CD14-positive monocyte (primary cell): ENCODE measurements around the gene PYGL. TPM values are rescaled to one million over a fixed set of nuclear protein-coding genes. Genes with fewer than 3 reads are reported as not detected.
"Not testable (repeated sequence)": the region's sequence is repeated elsewhere in the genome, so short reads cannot be mapped to it uniquely, and the experiment has no call there.

Experiments used
- DNase-seq, 3 donors: peaks; one replicate each; pipeline ENCODE4 v3.0.0-alpha.2; 2011 to 2022
- H2AFZ ChIP-seq: 2 replicates; pipeline ENCODE4 v1.6.0; 2012; ENCODE audit warnings: mild to moderate bottlenecking, low read depth, low read length, inconsistent platforms; ENCODE audit not compliant: insufficient read depth, poor library complexity, severe bottlenecking
- H3K27ac ChIP-seq, 2 donors: 1 replicate in 1 of 2; 2 replicates in 1 of 2; pipeline ENCODE4 v1.5.1; 2012 to 2013; ENCODE audit warnings: low read length in 2 of 2, control low read depth in 1 of 2, inconsistent platforms in 1 of 2, low read depth in 1 of 2, mild to moderate bottlenecking in 1 of 2
- H3K27me3 ChIP-seq, 2 donors: one replicate each; pipeline versions ENCODE4 v1.6.0 to v1.6.1; 2011 to 2013; ENCODE audit warnings: low read length in 2 of 2; ENCODE audit not compliant: control insufficient read depth in 2 of 2, insufficient read depth in 2 of 2
- H3K36me3 ChIP-seq, 2 donors: replicated peaks in 1 of 2; 1 replicate in 1 of 2; 2 replicates in 1 of 2; pipeline versions ENCODE4 v1.5.1 to v1.6.1; 2012 to 2013; ENCODE audit warnings: low read length in 2 of 2, control low read depth in 1 of 2, inconsistent platforms in 1 of 2, mild to moderate bottlenecking in 1 of 2; ENCODE audit not compliant: insufficient read depth in 2 of 2, control insufficient read depth in 1 of 2
- H3K4me1 ChIP-seq, 2 donors: 1 replicate in 1 of 2; 2 replicates in 1 of 2; pipeline versions ENCODE4 v1.5.1 to v1.6.1; 2012 to 2013; ENCODE audit warnings: low read length in 2 of 2, control low read depth in 1 of 2, inconsistent platforms in 1 of 2, mild to moderate bottlenecking in 1 of 2, moderate library complexity in 1 of 2; ENCODE audit not compliant: insufficient read depth in 2 of 2, control insufficient read depth in 1 of 2
- H3K4me2 ChIP-seq: replicated peaks from 2 replicates; pipeline ENCODE3; 2012; ENCODE audit warnings: low read length, moderate library complexity, mild to moderate bottlenecking; ENCODE audit not compliant: poor library complexity, severe bottlenecking; ENCODE audit errors: extremely low read depth
- H3K4me3 ChIP-seq, 3 experiments: fragments of 200-600 bp in 1 of 3; sonication (generic) in 1 of 3; replicated peaks in 1 of 3; 1 replicate in 2 of 3; 2 replicates in 1 of 3; pipeline ENCODE4 v1.5.1; 2011 to 2013; ENCODE audit warnings: low read length in 3 of 3, mild to moderate bottlenecking in 3 of 3, control low read depth in 2 of 3, low read depth in 2 of 3, inconsistent platforms in 1 of 3, moderate library complexity in 1 of 3
- H3K79me2 ChIP-seq: 2 replicates; pipeline ENCODE4 v1.6.0; 2012; ENCODE audit warnings: mild to moderate bottlenecking, control low read depth, inconsistent platforms, low read length, moderate library complexity; ENCODE audit not compliant: insufficient read depth
- H3K9ac ChIP-seq: 2 replicates; pipeline ENCODE4 v1.6.0; 2017; ENCODE audit warnings: low read length, mild to moderate bottlenecking; ENCODE audit not compliant: insufficient read depth, poor library complexity, severe bottlenecking
- H3K9me3 ChIP-seq, 2 donors: replicated peaks in 1 of 2; 1 replicate in 1 of 2; 2 replicates in 1 of 2; pipeline versions ENCODE4 v1.5.1 to v1.6.1; 2012 to 2013; ENCODE audit warnings: low read length in 2 of 2, control low read depth in 1 of 2; ENCODE audit not compliant: control insufficient read depth in 1 of 2, insufficient read depth in 1 of 2
- H4K20me1 ChIP-seq: 2 replicates; pipeline ENCODE4 v1.6.0; 2012; ENCODE audit warnings: mild to moderate bottlenecking, low read length, control low read depth, moderate library complexity; ENCODE audit not compliant: insufficient read depth
- H3K27ac Mint-ChIP-seq, 7 donors: one replicate each; pipeline ENCODE4 v1.8.0; 2020; ENCODE audit warnings: mild to moderate bottlenecking in 7 of 7, mixed read lengths in 7 of 7, moderate library complexity in 6 of 7, inconsistent platforms in 2 of 7
- H3K27me3 Mint-ChIP-seq, 3 donors: one replicate each; pipeline ENCODE4 v1.8.0; 2021 to 2022; ENCODE audit warnings: low read depth in 3 of 3, mild to moderate bottlenecking in 3 of 3, mixed read lengths in 3 of 3, moderate library complexity in 3 of 3, inconsistent platforms in 1 of 3
- H3K36me3 Mint-ChIP-seq, 2 donors: one replicate each; pipeline ENCODE4 v1.8.0; 2020; ENCODE audit warnings: mixed read lengths in 2 of 2, inconsistent platforms in 1 of 2, mild to moderate bottlenecking in 1 of 2
- H3K4me1 Mint-ChIP-seq: one replicate; pipeline ENCODE4 v1.8.0; 2020; ENCODE audit warnings: mild to moderate bottlenecking, mixed read lengths
- H3K4me3 Mint-ChIP-seq, 2 donors: one replicate each; pipeline ENCODE4 v1.8.0; 2020; ENCODE audit warnings: mild to moderate bottlenecking in 2 of 2, mixed read lengths in 2 of 2, moderate library complexity in 1 of 2
- H3K9me3 Mint-ChIP-seq, 7 donors: one replicate each; pipeline ENCODE4 v1.8.0; 2020 to 2022; ENCODE audit warnings: mixed read lengths in 7 of 7, mild to moderate bottlenecking in 6 of 7, moderate library complexity in 6 of 7, inconsistent platforms in 2 of 7
- CTCF ChIP-seq: fragments of 200-600 bp; IDR thresholded peaks from one replicate; pipeline ENCODE4 v1.8.0; 2022; ENCODE audit warnings: antibody characterized with exemption, mild to moderate bottlenecking
- WGBS: methylation state at CpG from one replicate; pipeline ENCODE4 v1.1.5; 2013; ENCODE audit warnings: missing lambda C conversion rate; ENCODE audit not compliant: insufficient coverage; 5-methylcytosine and 5-hydroxymethylcytosine counted together
- intact Hi-C, 2 donors: fragments of 100-400 bp; cut with micrococcal nuclease; formaldehyde crosslinking; loops; one replicate each; pipeline versions ENCODE4 v1.15.0 to v1.15.1; 2023
- polyA plus RNA-seq, 3 donors: library from polyadenylated mRNA; depleted of rRNA in 1 of 3; unstranded in 2 of 3; stranded (reverse) in 1 of 3; fragments of 300-500 nt in 2 of 3; fragments of >200 nt in 1 of 3; fragmentation: Illumina TruSeq in 2 of 3; gene quantifications; 1 replicate in 2 of 3; 2 replicates in 1 of 3; pipeline ENCODE4 v1.2.3, GENCODE V29; 2012 to 2021

Gene PYGL
- polyA plus RNA-seq, 3 donors: 125 to 184 (median 166) TPM

GRCh38 chr14:50943261-50943942 lies 881 bp downstream of the PYGL start:
- Histone ChIP-seq H3K27me3 (no peaks in the 10 kb centered on the region), H3K9me3 (no peaks in the 10 kb centered on the region), H3K27ac (peak overlapping the region; percentile 12 to 94), H3K36me3 (peaks cover 6 to 9% of the 10 kb centered on the region in 2 donors), H2AFZ (peak overlapping the region; percentile 96), H3K4me2 (peak overlapping the region; percentile 98), H3K4me3 (peak overlapping the region; percentile 56 to 96 (median 78)), H3K79me2 (peaks cover 60% of the 10 kb centered on the region), H3K9ac (peak overlapping the region; percentile 88), H3K4me1 (peaks cover 45 to 51% of the 10 kb centered on the region in 2 donors), H4K20me1 (peaks cover 3% of the 10 kb centered on the region)
- intact Hi-C loops: loop anchor here in 1 of 2 donors (2.0 kb wide), 1 partner anchor 15 kb away; no protein-coding TSS in a partner anchor
- peaks cover 16 to 23% of the 10 kb centered on the region in 2 donors for H3K36me3 Mint-ChIP-seq
- peak overlapping the region; percentile 83 to 93 (median 88) for H3K27ac Mint-ChIP-seq
- DNase-seq: no peak
- WGBS: 3% methylated on average over 14 of the region's 26 CpGs
- H3K4me3 Mint-ChIP-seq: peak overlapping the region; percentile 95 to 99
- peaks cover 0 to 2% (median 0%) of the 10 kb centered on the region in 7 donors for H3K9me3 Mint-ChIP-seq
- H3K27me3 Mint-ChIP-seq: peaks cover 0 to 1% (median 0%) of the 10 kb centered on the region in 3 donors
- peaks cover 47% of the 10 kb centered on the region for H3K4me1 Mint-ChIP-seq
- TF ChIP-seq CTCF: no peak

GRCh38 chr14:50941638-50942037 lies 2.6 kb downstream of the PYGL start:
- intact Hi-C loops: loop anchor here in 1 of 2 donors (2.0 kb wide), 1 partner anchor 13 kb away; no protein-coding TSS in a partner anchor
- not testable (repeated sequence) for DNase-seq, H2AFZ ChIP-seq, H3K36me3 ChIP-seq, H3K9me3 Mint-ChIP-seq, H4K20me1 ChIP-seq, H3K9me3 ChIP-seq, H3K9ac ChIP-seq, H3K27me3 Mint-ChIP-seq, H3K27me3 ChIP-seq
- H3K4me1 ChIP-seq: peaks cover 59 to 66% of the 10 kb centered on the region in 2 donors
- Mint-ChIP-seq H3K4me3 (peak overlapping the region in 1 of 2 donors; percentile 82), H3K4me1 (peaks cover 59% of the 10 kb centered on the region), H3K27ac (peak overlapping the region in 3 of 7 donors; percentile 8 to 59 (median 43)), H3K36me3 (peaks cover 16 to 23% of the 10 kb centered on the region in 2 donors)
- H3K27ac ChIP-seq: peak overlapping the region in 1 of 2 donors; percentile 7
- H3K79me2 ChIP-seq: peaks cover 69% of the 10 kb centered on the region
- 100% methylated on average over 3 of the region's 8 CpGs for WGBS
- peak overlapping the region in 1 of 3 experiments; percentile 96 for H3K4me3 ChIP-seq
- H3K4me2 ChIP-seq: peak overlapping the region; percentile 98
